Esophagus squamous epithelium (tissue), 5 donors: ENCODE measurements around the gene ZFP36L2. TPM values are rescaled to one million over a fixed set of nuclear protein-coding genes. Genes with fewer than 3 reads are reported as not detected.

ENCODE experiments used
- DNase-seq: peaks from one replicate; lab custom pipeline; 2025; lab: John Stamatoyannopoulos, UW
- H3K27ac ChIP-seq, 4 donors: fragments of 200-600 bp; sonication (generic); one replicate each; pipeline ENCODE4 v1.5.1; 2016 to 2019; ENCODE audit warnings: mild to moderate bottlenecking in 1 of 4
- H3K27me3 ChIP-seq, 4 donors: fragments of 200-600 bp; sonication (generic); 1 replicate in 3 of 4; 2 replicates in 1 of 4; pipeline versions ENCODE4 v1.5.1 to v1.6.0; 2017 to 2021; ENCODE audit warnings: antibody characterized with exemption in 1 of 4
- H3K36me3 ChIP-seq, 3 donors: fragments of 200-600 bp; sonication (generic); one replicate each; pipeline ENCODE4 v1.5.1; 2016 to 2019
- H3K4me1 ChIP-seq, 3 donors: fragments of 200-600 bp; sonication (generic); one replicate each; pipeline ENCODE4 v1.5.1; 2017 to 2019
- H3K4me3 ChIP-seq, 4 donors: fragments of 200-600 bp; sonication (generic); 1 replicate in 3 of 4; 2 replicates in 1 of 4; pipeline ENCODE4 v1.5.1; 2016 to 2019; ENCODE audit warnings: mild to moderate bottlenecking in 2 of 4, moderate library complexity in 1 of 4
- H3K9me3 ChIP-seq, 3 donors: fragments of 200-600 bp; sonication (generic); one replicate each; pipeline ENCODE4 v1.5.1; 2016 to 2019
- POLR2A ChIP-seq, 4 donors: fragments of 450-650 bp; IDR thresholded peaks; one replicate each; pipeline ENCODE4 v1.6.1; 2017; ENCODE audit warnings: antibody characterized with exemption in 4 of 4, mild to moderate bottlenecking in 4 of 4, moderate library complexity in 3 of 4
- WGBS, 2 donors: methylation state at CpG; one replicate each; pipeline ENCODE4 v1.1.5; 2018; 5-methylcytosine and 5-hydroxymethylcytosine counted together
- intact Hi-C: fragments of 100-400 bp; cut with DNase I; formaldehyde crosslinking; loops from one replicate; pipeline ENCODE4 v1.15.0; 2022
- total RNA-seq, 4 donors: library from RNA; depleted of rRNA; stranded (reverse); fragments of >200 nt; gene quantifications; one replicate each; pipeline ENCODE4 v1.1.0, GENCODE V29; 2016
- TF ChIP-seq, protein P1 (sequence below), 6 experiments: fragments of 450-650 bp in 4 of 6; fragments of 200-600 bp in 2 of 6; sonication (generic) in 2 of 6; IDR thresholded peaks; one replicate each; pipeline ENCODE4 v1.5.1; 2016 to 2019; ENCODE audit warnings: antibody characterized with exemption in 6 of 6, mild to moderate bottlenecking in 4 of 6, moderate library complexity in 4 of 6
- donor health status: DM: yes; HTN: yes; CAD: no.

ZFP36L2 gene
- total RNA-seq, 4 donors from 2014 or later, result 26.6 to 87.7 (median 41.8) TPM

DNA sequence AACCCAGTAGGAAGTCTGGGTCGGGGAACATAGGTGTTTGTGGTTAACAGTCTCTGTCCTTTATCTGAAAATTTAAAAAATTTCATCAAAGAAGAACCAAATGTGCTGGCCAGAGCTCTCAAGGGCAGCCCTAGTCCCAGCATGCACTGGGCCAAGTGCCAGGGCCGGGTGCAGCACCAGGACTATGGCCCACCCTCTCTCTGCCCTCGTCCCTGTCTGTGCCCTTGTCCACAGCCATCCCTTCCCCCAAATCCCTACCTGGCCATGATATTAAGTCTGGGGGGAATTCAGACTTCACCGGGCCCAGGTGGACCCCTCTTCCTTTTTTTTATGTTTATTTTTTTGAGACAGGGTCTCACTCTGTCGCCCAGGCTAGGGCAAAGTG lies 14.4 kb upstream of the ZFP36L2 start:
- Histone ChIP-seq H3K4me3 (no peak overlapping the region), H3K9me3 (no peaks in the 10 kb centered on the region), H3K36me3 (no peaks in the 10 kb centered on the region), H3K27me3 (no peaks in the 10 kb centered on the region), H3K4me1 (peaks cover 0 to 18% (median 4%) of the 10 kb centered on the region in 3 donors), H3K27ac (peak overlapping the region in 3 of 4 donors; percentile 21 to 77 (median 44))
- 73 to 75% methylated on average over 4 to 5 of the region's 5 CpGs for WGBS, 2 donors
- no peak for TF ChIP-seq POLR2A (IDR thresholded peaks at IDR 0.05)
- TF ChIP-seq, protein P1, sequence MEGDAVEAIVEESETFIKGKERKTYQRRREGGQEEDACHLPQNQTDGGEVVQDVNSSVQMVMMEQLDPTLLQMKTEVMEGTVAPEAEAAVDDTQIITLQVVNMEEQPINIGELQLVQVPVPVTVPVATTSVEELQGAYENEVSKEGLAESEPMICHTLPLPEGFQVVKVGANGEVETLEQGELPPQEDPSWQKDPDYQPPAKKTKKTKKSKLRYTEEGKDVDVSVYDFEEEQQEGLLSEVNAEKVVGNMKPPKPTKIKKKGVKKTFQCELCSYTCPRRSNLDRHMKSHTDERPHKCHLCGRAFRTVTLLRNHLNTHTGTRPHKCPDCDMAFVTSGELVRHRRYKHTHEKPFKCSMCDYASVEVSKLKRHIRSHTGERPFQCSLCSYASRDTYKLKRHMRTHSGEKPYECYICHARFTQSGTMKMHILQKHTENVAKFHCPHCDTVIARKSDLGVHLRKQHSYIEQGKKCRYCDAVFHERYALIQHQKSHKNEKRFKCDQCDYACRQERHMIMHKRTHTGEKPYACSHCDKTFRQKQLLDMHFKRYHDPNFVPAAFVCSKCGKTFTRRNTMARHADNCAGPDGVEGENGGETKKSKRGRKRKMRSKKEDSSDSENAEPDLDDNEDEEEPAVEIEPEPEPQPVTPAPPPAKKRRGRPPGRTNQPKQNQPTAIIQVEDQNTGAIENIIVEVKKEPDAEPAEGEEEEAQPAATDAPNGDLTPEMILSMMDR (IDR thresholded peaks at IDR 0.05), result no peak
- intact Hi-C loops, result no loop called here
- no peak for DNase-seq

DNA sequence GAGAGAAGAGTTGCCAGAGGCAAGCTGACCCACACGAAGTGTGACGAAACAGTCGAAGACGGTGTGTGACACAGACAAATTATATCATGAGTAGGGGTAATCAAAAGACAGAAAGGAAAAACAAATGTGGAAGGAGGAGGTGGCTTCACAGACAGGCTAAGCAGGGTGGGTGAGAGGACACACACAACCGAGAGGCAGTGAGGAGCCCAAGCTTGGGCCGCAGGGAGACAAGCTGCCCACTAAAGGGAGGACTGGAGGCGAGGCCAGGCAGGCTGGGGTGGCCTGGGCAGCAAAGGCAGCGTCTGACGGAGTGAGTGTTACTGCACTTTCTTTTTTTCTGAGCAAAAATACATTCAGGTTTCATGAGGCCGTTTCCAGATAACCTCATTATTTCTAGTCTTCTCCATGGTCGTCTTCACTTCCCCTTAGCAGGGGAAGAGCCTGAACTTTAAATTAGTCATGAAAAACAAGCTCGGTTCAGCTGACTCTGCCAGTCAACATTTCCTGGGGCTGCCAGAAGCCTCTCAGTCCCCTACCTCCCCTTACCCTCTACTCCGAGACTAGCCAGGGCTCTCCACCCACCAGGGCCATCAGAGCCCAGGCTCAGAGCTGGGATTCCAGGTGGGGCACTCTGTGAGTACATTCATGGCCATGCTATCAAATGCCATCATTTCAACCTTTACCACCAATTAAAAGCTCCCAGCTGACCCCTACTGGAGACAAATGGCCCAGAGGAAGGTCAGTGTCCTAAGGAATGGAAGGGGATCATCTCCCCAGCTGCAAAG lies 13.8 kb upstream of the ZFP36L2 start:
- Histone ChIP-seq H3K27ac (peak overlapping the region; percentile 21 to 77 (median 41)), H3K4me1 (peaks cover 0 to 12% (median 4%) of the 10 kb centered on the region in 3 donors), H3K27me3 (no peaks in the 10 kb centered on the region), H3K4me3 (no peak overlapping the region), H3K36me3 (no peaks in the 10 kb centered on the region), H3K9me3 (no peaks in the 10 kb centered on the region)
- intact Hi-C loops, result loop anchor here (10.0 kb wide), 2 partner anchors 295 to 415 kb away; no protein-coding TSS in a partner anchor
- 76 to 87% methylated on average over 13 of the region's 13 CpGs for WGBS, 2 donors
- TF ChIP-seq, protein P1 (IDR thresholded peaks at IDR 0.05), result no peak
- no peak for TF ChIP-seq POLR2A (IDR thresholded peaks at IDR 0.05)
- DNase-seq, result no peak

DNA sequence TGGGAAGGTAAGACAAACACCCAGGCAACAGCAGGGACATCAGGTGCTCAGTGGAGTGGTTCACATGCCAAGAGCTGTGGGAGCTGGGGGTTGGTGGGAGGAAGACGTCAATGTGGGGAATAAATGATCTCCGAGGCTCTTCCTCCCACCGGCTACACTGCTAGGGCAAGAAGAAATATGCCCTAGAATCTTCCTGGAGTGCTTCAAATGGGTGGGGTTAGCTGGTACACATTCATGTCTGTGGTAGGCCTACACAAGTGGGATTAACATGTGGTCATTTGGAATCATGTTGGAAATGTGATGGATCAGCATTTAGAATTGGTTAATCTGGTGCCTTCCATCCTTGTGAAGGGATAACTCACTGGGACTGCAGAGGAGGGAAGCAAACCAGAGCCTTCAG lies 12.4 kb upstream of the ZFP36L2 start:
- Histone ChIP-seq H3K36me3 (no peaks in the 10 kb centered on the region), H3K4me1 (peaks cover 0 to 11% (median 4%) of the 10 kb centered on the region in 3 donors), H3K9me3 (no peaks in the 10 kb centered on the region), H3K4me3 (no peak overlapping the region), H3K27me3 (no peaks in the 10 kb centered on the region), H3K27ac (peak overlapping the region in 2 of 4 donors; percentile 6 to 77)
- DNase-seq, result no peak
- intact Hi-C loops, result loop anchor here (10.0 kb wide), 2 partner anchors 294 to 414 kb away; no protein-coding TSS in a partner anchor
- 78 to 95% methylated on average over 3 of the region's 3 CpGs for WGBS, 2 donors
- TF ChIP-seq, protein P1 (IDR thresholded peaks at IDR 0.05), result no peak
- no peak for TF ChIP-seq POLR2A (IDR thresholded peaks at IDR 0.05)

DNA sequence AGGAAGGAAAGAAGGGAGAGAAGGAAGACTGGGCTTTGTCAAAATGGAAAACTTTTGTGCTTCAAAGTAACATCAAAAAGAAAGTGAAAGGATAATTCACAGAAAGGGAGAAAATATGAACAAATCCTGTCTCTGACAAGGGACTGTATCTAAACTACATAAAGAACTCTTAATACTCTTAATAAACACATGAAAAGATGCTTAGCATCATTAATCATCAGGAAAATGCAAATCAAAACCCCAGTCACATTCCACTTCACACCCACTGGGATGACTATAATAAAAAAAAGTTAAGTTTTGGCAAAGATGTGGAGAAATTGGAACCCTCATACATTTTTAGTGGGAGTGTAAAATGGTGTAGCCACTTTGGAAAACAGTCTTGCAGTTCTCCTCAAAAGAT lies 11.8 kb upstream of the ZFP36L2 start:
- peaks cover 0 to 11% (median 5%) of the 10 kb centered on the region in 3 donors for H3K4me1 ChIP-seq
- H3K9me3 ChIP-seq, result no peaks in the 10 kb centered on the region
- H3K4me3 ChIP-seq, result no peak overlapping the region
- no peaks in the 10 kb centered on the region for H3K36me3 ChIP-seq
- intact Hi-C loops, result loop anchor here (10.0 kb wide), 2 partner anchors 293 to 413 kb away; no protein-coding TSS in a partner anchor
- no peaks in the 10 kb centered on the region for H3K27me3 ChIP-seq
- no peak for TF ChIP-seq POLR2A (IDR thresholded peaks at IDR 0.05)
- TF ChIP-seq, protein P1 (IDR thresholded peaks at IDR 0.05), result no peak
- H3K27ac ChIP-seq, result peak overlapping the region in 1 of 4 donors; percentile 6
- DNase-seq, result no peak
